ENCODE results near the gene CXorf38. TPM values are rescaled to one million over a fixed set of nuclear protein-coding genes. Genes with fewer than 3 reads are reported as not detected.

CXorf38 gene
- total and polyA plus RNA-seq, 2 of the 8 experiments (the other 6 are each of a cell fraction or from before 2014, with no cell fraction given) = 3.6 to 6.4 TPM

DNA sequence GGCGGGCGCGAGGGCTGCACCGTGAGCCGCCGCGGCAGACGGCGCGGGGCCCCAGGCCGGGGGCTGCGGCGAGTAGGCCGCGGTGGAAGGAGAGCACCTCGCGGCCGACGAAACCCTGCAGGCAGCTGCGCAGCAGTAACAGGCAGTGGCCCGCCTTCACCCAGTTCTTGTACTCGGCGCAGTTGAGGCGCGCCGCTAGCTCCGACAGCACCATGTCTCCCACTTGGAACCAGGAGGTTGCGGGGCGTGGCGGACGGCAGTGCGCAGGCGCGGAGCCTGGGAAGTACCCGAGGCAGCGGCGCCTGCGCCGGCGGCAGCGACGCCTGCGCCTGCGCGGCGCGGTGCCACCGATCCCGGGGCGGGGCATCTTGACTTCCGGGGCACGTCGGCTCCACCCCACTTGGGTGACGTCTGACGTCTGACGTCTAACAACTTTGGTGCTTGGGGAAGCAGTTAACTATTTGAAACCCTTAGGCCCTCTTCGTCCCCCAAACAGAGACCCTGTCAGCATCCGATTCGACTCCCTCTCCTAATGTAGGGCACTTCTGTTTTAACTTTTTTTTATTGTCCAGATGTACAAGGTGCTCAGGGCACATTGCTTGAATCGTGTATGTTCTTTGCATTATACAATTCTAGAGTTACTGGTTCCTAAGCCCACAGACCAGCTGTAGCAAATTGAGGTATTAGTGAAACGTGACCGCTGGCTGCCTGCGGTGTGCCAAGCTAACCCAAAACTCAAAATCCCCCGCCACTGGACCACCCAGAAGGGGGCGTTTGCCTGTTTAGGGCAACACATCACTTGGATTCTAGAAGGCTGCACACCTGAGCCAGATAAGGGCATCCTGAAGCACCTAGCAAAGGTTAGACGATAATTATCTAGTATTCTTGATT, at the start of gene CXorf38 (continued):
- TF ChIP-seq NRF1 (IDR thresholded peaks at IDR 0.05; ENCODE audit: low read depth, low read length) (peak; percentile 98), CEBPB (IDR thresholded peaks at IDR 0.05; ENCODE audit: low read depth, low read length) (no peak), POLR2A (IDR thresholded peaks at IDR 0.05; ENCODE audit: control extremely low read depth in 1 of 2, low read depth in 2 of 2, low read length in 2 of 2) (peak; percentile 21 to 67), ASH2L (IDR thresholded peaks at IDR 0.05; ENCODE audit: low read length) (peak; percentile 40), ATF2 (IDR thresholded peaks at IDR 0.05; ENCODE audit: low read length) (0 out of 2 replicates have a peak, but pooled peaks have one; percentile 72), CREB1 (IDR thresholded peaks at IDR 0.05) (peak; percentile 83), RXRA (IDR thresholded peaks at IDR 0.05; ENCODE audit: insufficient read depth, low read depth, low read length) (no peak), TCF12 (IDR thresholded peaks at IDR 0.05; ENCODE audit: low read depth, low read length) (no peak), TBP (IDR thresholded peaks at IDR 0.05; ENCODE audit: low read depth, low read length) (peak; percentile 43; the same call in 1 of the 2 replicates), POU5F1 (IDR thresholded peaks at IDR 0.05; ENCODE audit: low read depth, low read length) (no peak)
- TF ChIP-seq, protein P1, sequence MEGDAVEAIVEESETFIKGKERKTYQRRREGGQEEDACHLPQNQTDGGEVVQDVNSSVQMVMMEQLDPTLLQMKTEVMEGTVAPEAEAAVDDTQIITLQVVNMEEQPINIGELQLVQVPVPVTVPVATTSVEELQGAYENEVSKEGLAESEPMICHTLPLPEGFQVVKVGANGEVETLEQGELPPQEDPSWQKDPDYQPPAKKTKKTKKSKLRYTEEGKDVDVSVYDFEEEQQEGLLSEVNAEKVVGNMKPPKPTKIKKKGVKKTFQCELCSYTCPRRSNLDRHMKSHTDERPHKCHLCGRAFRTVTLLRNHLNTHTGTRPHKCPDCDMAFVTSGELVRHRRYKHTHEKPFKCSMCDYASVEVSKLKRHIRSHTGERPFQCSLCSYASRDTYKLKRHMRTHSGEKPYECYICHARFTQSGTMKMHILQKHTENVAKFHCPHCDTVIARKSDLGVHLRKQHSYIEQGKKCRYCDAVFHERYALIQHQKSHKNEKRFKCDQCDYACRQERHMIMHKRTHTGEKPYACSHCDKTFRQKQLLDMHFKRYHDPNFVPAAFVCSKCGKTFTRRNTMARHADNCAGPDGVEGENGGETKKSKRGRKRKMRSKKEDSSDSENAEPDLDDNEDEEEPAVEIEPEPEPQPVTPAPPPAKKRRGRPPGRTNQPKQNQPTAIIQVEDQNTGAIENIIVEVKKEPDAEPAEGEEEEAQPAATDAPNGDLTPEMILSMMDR (IDR thresholded peaks at IDR 0.05; ENCODE audit: control extremely low read depth in 1 of 3, insufficient read depth in 1 of 3, low read depth in 1 of 3, low read length in 3 of 3) = peak in 1 of 3 experiments; percentile 13; a peak in 1 of 4 replicates
- TF ChIP-seq, protein P2, sequence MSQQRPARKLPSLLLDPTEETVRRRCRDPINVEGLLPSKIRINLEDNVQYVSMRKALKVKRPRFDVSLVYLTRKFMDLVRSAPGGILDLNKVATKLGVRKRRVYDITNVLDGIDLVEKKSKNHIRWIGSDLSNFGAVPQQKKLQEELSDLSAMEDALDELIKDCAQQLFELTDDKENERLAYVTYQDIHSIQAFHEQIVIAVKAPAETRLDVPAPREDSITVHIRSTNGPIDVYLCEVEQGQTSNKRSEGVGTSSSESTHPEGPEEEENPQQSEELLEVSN (IDR thresholded peaks at IDR 0.05) = no peak

Data from H1 (cell line).